ENCODE measurements around the gene SH3RF1. TPM values are rescaled to one million over a fixed set of nuclear protein-coding genes. Genes with fewer than 3 reads are reported as not detected.

Gene SH3RF1
- total RNA-seq, 1 donor from 2014 or later: 17.1 TPM

DNA sequence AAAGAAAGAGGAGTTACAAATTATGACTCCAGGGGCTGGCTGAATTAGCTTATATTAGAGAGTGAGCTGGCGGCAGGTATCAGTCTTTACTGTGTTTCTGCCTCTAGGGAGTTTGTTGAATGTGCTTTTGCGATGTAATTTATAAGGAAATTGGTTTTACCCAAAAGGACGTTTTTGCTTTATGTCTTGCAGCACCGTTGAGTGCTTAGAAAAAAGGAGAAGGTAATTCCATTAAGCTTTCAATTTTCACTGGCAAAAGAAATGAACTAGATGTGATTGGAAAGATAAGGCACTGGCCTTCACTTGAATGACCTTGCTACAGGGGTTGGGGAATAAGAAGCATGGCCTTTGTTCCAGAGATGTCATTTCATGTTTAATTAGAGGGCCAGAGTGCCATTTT, 185.8 kb downstream of the SH3RF1 start:
- Histone ChIP-seq H3K4me3 (no peak overlapping the region), H3K9ac (no peak overlapping the region), H3K27me3 (no peaks in the 10 kb centered on the region), H3K9me3 (ENCODE audit: low read depth) (no peaks in the 10 kb centered on the region), H3K4me2 (no peak overlapping the region), H3K4me1 (no peaks in the 10 kb centered on the region), H4K20me1 (ENCODE audit: low read depth) (no peaks in the 10 kb centered on the region), H3K27ac (no peak overlapping the region), H3K36me3 (no peaks in the 10 kb centered on the region), H2AFZ (replicated peaks) (no peak overlapping the region), H3F3A (ENCODE audit: low read depth) (peaks cover 4% of the 10 kb centered on the region), H3K79me2 (ENCODE audit: low read depth) (no peaks in the 10 kb centered on the region)
- no peak for TF ChIP-seq EZH2 (IDR thresholded peaks at IDR 0.05)
- no peak for TF ChIP-seq CTCF (IDR thresholded peaks at IDR 0.05)
- TF ChIP-seq EZH2phosphoT487 (IDR thresholded peaks at IDR 0.05): no peak
- H3K36me3 Mint-ChIP-seq: peaks cover 11% of the 10 kb centered on the region
- H3K27me3 Mint-ChIP-seq (ENCODE audit: insufficient read depth, low read depth): peaks cover 4% of the 10 kb centered on the region
- H3K4me1 Mint-ChIP-seq: peaks cover 12% of the 10 kb centered on the region
- H3K27ac Mint-ChIP-seq: no peak overlapping the region
- peaks cover 3% of the 10 kb centered on the region for H3K9me3 Mint-ChIP-seq
- DNase-seq (ENCODE audit: low spot score): no peak
- no peak overlapping the region for H3K4me3 Mint-ChIP-seq

DNA sequence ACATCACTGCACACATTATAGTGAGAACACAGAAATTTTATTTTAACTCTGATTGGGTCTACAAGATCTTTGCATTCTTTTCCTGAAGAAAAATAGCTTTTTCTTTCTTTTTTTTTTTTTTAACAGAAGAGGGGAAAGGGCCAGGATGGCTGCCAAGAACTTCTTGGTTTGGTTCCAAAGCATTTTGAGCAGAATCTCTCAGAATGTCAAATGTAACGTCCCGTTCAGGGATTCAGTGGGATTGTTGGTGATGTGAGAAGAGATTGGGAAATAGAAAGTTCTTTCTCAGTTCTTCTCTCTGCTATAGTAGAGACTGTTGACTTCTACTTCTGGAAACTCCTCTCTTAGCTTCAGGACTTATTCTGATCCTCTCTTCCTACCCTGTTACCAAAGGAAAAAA, 189.8 kb downstream of the SH3RF1 start:
- Histone ChIP-seq H3K79me2 (ENCODE audit: low read depth) (no peaks in the 10 kb centered on the region), H2AFZ (replicated peaks) (no peak overlapping the region), H3K4me1 (no peaks in the 10 kb centered on the region), H3K9ac (no peak overlapping the region), H3K4me2 (no peak overlapping the region), H3K9me3 (ENCODE audit: low read depth) (no peaks in the 10 kb centered on the region), H3K27ac (no peak overlapping the region), H3K27me3 (no peaks in the 10 kb centered on the region), H4K20me1 (ENCODE audit: low read depth) (no peaks in the 10 kb centered on the region), H3K36me3 (no peaks in the 10 kb centered on the region), H3K4me3 (no peak overlapping the region), H3F3A (ENCODE audit: low read depth) (peaks cover 4% of the 10 kb centered on the region)
- Mint-ChIP-seq H3K27ac (no peak overlapping the region), H3K4me1 (peaks cover 12% of the 10 kb centered on the region), H3K9me3 (peaks cover 13% of the 10 kb centered on the region), H3K4me3 (no peak overlapping the region), H3K36me3 (peaks cover 5% of the 10 kb centered on the region), H3K27me3 (ENCODE audit: insufficient read depth, low read depth) (peaks cover 2% of the 10 kb centered on the region)
- TF ChIP-seq EZH2phosphoT487 (IDR thresholded peaks at IDR 0.05) (no peak), EZH2 (IDR thresholded peaks at IDR 0.05) (no peak), CTCF (IDR thresholded peaks at IDR 0.05) (no peak)
- no peak for DNase-seq (ENCODE audit: low spot score)

- no peaks in the 10 kb centered on the region for H3K36me3 ChIP-seq
- H4K20me1 ChIP-seq (ENCODE audit: low read depth): no peaks in the 10 kb centered on the region
- H3K4me3 Mint-ChIP-seq: no peak overlapping the region
- H3K27ac ChIP-seq: no peak overlapping the region
- no peaks in the 10 kb centered on the region for H3K9me3 ChIP-seq (ENCODE audit: low read depth)
- peaks cover 5% of the 10 kb centered on the region for H3K36me3 Mint-ChIP-seq
- no peak for DNase-seq (ENCODE audit: low spot score)
- H2AFZ ChIP-seq (replicated peaks): no peak overlapping the region
- no peak overlapping the region for H3K9ac ChIP-seq
- peaks cover 12% of the 10 kb centered on the region for H3K4me1 Mint-ChIP-seq
- peaks cover 2% of the 10 kb centered on the region for H3K27me3 Mint-ChIP-seq (ENCODE audit: insufficient read depth, low read depth)
- TF ChIP-seq CTCF (IDR thresholded peaks at IDR 0.05): no peak
- no peak for TF ChIP-seq EZH2phosphoT487 (IDR thresholded peaks at IDR 0.05)
- no peak for TF ChIP-seq EZH2 (IDR thresholded peaks at IDR 0.05)
- H3K9me3 Mint-ChIP-seq: peaks cover 13% of the 10 kb centered on the region
- H3K4me1 ChIP-seq: no peaks in the 10 kb centered on the region
- no peak overlapping the region for H3K27ac Mint-ChIP-seq
- peaks cover 4% of the 10 kb centered on the region for H3F3A ChIP-seq (ENCODE audit: low read depth)
- no peaks in the 10 kb centered on the region for H3K27me3 ChIP-seq
- H3K4me3 ChIP-seq: no peak overlapping the region
- H3K79me2 ChIP-seq (ENCODE audit: low read depth): no peaks in the 10 kb centered on the region
- no peak overlapping the region for H3K4me2 ChIP-seq
Measured at GRCh38 chr4:169079942-169080827, 190.6 kb downstream of the SH3RF1 start.

Measured in neural progenitor cell (in vitro differentiated cells).